Hematopoietic multipotent progenitor cell treated with erythropoietin and hydrocortisone succinate and interleukin-3 and kit ligand, for 17 days (in vitro differentiated cells): ENCODE measurements around the gene PPP1R7.
"Not testable (repeated sequence)": the region's sequence is repeated elsewhere in the genome, so short reads cannot be mapped to it uniquely, and the experiment has no call there.

Source experiments
- DNase-seq: peaks from one replicate; pipeline ENCODE4 v3.0.0-alpha.2; 2015; ENCODE audit warnings: low spot score

PPP1R7 gene

DNA sequence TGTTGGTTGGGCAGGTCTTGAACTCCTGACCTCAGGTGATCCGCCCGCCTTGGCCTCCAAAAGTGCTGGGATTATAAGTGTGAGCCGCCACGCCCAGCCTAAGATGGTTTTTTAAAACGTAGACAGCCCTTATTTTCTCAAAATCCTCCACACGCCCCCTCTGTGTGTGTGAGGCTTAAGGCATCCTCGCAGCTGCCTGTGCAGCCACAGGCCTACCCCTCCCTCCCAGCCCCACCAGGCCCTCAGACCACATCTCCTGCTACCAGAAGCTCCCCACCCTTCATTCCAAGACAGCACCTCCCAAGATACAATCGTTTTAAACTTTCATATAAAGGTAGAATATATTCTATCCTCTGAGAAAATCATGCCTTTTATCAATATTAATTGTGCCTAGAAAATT lies 43.0 kb downstream of the PPP1R7 start:
- DNase-seq: no peak

- no peak for DNase-seq
Measured at GRCh38 chr2:241194811-241195210, 44.5 kb downstream of the PPP1R7 start.

DNA sequence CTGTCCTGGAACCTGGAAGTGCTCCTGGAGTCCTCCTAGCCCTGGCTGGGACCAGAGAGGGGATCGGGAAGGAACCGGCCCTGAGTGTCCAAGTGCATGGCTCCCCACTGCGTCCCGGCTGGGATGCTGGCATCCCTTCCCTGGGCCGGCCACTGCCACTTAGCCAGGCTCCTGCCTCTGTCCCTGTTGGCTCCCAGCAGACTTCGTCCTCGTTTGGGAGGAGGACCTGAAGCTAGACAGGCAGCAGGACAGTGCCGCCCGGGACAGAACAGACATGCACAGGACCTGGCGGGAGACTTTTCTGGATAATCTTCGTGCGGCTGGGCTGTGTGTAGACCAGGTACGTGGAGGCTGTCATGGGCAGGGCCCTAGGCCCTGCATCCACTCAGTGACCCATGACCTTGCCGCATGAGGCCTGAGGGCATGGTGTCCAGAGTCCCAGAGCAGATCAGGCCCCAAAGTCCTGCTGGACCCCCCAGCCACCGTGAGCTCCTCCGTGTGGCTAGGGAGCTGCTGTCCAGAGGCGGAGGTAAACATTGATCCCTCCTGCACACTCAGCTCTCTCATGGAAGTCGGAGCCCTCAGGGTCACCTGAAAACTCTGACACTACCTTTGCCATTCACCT lies 45.4 kb downstream of the PPP1R7 start:
- no peak for DNase-seq

DNA sequence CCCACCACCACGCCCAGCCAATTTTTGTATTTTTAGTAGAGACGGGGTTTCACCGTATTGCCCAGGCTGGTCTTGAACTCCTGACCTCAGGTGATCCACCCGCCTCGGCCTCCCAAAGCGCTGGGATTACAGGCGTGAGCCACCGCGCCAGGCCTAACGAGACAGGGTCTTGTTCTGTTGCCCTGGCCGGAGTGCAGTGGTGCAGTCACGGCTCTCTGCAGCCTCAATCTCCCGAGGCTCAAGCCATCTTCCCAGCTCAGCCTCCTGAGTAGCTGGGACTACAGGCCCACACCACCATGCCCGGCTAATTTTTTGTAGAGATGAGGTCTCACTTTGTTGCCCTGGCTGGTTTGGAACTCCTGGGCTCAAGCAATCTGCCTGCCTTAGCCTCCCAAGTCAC lies 47.0 kb downstream of the PPP1R7 start:
- DNase-seq: not testable (repeated sequence)

- DNase-seq: no peak
Measured at GRCh38 chr2:241197947-241198346, 47.7 kb downstream of the PPP1R7 start.

DNA sequence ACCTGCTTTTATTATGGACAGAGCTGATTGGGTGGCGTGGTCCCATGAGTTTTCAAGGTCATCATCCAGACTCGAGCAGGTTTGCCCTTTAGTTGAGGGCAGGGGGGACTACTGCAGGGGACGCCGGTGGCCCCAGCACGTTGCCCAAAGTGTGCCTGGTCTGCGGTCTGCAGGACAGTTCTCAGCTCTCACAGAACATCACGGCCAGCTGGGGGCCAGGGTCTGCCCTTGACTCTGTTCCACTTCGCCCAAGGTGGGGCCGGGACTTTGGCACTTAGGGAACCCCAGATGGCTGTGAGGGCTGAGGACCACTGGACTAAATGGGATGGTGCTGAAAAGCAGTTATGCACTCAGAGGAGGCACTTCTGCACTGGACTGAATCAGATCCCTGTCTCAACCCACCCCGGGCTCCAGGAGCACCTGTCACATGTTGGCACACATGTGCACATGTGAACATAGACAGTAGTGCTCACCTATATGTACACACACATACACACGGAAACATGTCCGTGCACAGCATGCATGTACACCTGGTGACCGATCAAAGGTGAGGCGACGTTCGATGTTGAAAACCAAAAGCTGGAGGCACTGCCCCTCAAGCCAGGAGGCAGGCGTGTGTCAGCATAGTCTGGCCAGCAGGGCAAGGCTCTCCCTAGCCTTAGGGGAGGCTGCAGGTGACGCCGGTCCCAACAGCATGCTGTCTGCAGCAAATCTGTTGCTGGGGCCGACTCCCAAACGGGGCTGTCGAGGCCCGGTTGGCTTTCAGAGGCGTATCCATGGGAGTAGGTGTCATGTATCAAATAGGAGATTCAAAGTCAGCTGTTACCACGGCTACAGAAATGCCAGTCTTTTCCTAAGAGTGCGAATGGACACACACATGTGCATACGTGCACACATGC lies 48.4 kb downstream of the PPP1R7 start:
- DNase-seq: no peak

- no peak for DNase-seq
Measured at GRCh38 chr2:241199286-241199685, 49.0 kb downstream of the PPP1R7 start.

- no peak for DNase-seq
Measured at GRCh38 chr2:241199897-241200821, 49.9 kb downstream of the PPP1R7 start.

GRCh38 chr2:241200822-241201395 lies 50.6 kb downstream of the PPP1R7 start:
- DNase-seq: no peak

DNA sequence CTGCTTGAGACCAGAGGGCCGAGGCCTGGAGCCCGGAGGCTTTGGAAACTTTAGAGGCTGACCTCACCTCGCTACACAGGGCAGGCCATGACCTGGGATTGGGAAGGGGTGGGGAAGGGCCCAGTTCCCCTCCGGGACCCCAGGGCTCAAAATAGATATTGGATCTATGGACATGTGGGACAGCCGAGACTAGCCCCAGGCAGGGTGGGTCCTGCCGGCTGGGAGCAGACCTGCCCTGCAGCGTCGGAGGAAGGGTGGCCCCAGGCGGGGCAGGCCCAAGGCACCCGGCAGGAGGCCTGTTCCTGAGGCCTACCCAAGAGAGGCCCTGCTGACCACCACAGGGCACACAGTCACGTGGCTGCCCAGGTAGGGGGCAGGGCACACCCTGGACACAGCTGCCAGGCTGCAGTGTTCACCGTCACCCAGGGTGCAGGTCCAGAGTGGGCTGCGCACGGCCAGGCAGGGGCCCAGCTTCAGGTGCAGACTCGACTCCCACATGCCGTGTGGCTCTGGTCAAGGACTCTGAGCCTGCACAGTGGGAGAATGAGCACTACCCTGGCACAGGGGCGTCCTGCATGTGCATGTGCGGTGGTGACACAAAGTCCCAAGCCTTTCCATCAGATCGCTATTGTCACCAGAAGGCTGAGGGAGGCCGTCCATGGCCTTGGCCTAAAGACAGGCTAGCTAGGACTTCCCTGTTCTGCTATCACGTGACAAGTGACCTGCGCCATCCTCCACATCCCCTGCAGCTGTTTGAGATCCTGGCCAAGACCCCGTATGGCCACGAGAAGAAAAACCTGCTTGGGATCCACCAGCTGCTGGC lies 51.4 kb downstream of the PPP1R7 start:
- DNase-seq: no peak

GRCh38 chr2:241202268-241202585 lies 52.0 kb downstream of the PPP1R7 start:
- DNase-seq: no peak

DNA sequence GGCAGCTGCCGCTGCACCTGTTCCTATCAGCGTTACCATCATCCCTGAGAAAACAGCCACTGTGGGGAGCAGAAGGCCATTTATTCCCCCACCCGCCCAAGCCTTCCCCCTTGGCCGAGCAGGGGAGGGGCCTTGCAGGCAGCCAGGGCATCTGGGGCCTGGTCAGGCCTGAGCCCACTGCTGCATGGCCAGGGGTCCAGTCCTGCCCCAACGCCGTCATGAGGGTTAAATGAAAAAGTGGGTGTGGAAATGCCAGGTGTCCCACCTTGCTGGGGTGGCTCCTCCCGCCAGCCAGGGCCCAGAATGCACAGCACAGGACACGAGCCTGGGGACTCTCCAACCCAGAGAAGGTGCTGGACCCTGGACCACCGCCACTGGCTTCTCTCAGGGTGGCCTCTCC lies 52.4 kb downstream of the PPP1R7 start:
- no peak for DNase-seq

- no peak for DNase-seq
Measured at GRCh38 chr2:241203218-241204009, 53.1 kb downstream of the PPP1R7 start.

DNA sequence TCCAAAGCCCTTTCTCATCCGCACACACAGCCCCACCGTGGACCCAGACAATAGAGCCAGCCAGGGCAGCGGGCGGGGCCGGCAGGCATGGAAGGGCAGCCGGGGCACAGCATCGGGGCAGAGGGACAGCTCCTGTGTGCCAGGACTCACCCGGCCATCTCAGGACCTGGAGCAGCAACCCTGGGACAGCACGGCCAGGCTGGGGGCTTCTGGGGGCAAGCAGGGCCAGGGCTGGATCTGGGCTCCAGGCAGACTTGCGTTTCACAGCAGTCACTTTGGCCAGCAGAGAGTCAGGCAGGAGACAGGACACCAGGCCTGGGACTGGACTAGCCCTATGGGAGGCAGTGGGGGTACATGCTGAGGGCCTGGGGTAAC lies 53.7 kb downstream of the PPP1R7 start:
- DNase-seq: no peak

GRCh38 chr2:241204490-241204889 lies 54.2 kb downstream of the PPP1R7 start:
- DNase-seq: no peak

DNA sequence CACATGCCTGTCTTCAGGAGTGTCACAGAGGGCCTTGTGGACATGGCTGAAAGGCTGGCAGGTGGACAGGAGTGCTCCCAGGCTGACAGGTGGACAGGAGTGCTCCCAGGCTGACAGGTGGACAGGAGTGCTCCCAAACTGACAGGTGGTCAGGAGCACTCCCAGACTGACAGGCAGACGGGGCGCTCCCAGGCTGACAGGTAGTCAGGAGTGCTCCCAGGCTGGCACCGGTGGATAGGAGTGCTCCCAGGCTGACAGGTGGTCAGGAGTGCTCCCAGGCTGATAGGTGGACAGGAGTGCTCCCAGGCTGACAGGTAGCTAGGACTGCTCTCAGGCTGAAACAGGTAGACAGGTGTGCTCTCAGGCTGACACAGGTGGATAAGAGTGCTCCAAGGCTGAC lies 54.8 kb downstream of the PPP1R7 start:
- no peak for DNase-seq

DNA sequence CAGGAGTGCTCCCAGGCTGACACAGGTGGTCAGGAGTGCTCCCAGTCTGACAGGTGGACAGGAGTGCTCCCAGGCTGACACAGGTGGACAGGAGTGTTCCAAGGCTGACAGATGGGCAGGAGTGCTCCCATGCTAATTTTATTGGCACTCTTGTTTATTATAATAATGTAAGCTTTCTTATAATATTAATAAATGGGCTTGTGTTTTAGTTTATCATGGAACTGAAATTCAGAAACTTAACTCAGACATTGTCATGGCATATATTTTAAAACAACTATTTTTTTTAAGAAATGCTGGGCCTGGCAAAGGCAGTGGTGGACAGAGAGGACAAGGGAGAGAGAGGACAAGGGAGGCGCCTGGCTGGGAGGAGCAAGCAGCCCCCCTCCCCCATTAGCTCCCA lies 56.9 kb downstream of the PPP1R7 start:
- no peak for DNase-seq

- no peak for DNase-seq
Measured at GRCh38 chr2:241207641-241208040, 57.4 kb downstream of the PPP1R7 start.

DNA sequence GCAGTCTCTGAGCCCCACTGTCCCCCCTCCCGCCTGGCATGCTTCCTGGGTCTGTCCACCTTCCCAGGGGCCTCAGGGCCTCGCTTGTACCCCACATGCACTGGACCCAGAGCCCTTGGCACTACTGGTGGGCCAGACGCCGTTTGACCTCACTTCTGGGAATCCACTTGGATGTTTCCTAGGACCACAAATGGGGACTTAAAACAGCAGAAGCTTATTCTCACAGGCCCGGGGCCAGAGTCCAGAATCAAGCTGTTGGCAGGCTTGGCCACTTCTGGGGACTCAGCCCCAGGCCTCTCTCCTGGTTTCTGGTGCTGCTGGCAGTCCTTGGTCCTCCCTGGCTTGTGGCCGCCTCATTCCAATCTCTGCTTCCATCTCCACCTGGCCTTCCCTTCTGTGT lies 57.8 kb downstream of the PPP1R7 start:
- no peak for DNase-seq

GRCh38 chr2:241209271-241209670 lies 59.0 kb downstream of the PPP1R7 start:
- DNase-seq: no peak

GRCh38 chr2:241211276-241211675 lies 61.0 kb downstream of the PPP1R7 start:
- DNase-seq: no peak
